Trophoblast cell (in vitro differentiated cells and primary cell): ENCODE results near the gene KRTAP10-7.

Experiments
- DNase-seq, 2 donors: peaks; one replicate each; pipeline ENCODE4 v3.0.0-alpha.2; 2016
- H2AFZ ChIP-seq: 2 replicates; pipeline ENCODE4 v1.6.1; 2013; ENCODE audit warnings: low read length, moderate library complexity, mild to moderate bottlenecking; ENCODE audit not compliant: insufficient read depth, poor library complexity
- H2AK5ac ChIP-seq: 2 replicates; pipeline ENCODE4 v1.6.1; 2013; ENCODE audit warnings: mild to moderate bottlenecking, low read length
- H2BK120ac ChIP-seq: 2 replicates; pipeline ENCODE4 v1.6.1; 2013; ENCODE audit warnings: low read length, mild to moderate bottlenecking, moderate library complexity; ENCODE audit not compliant: insufficient read depth, poor library complexity
- H2BK12ac ChIP-seq: 2 replicates; pipeline ENCODE4 v1.6.1; 2013; ENCODE audit warnings: mild to moderate bottlenecking, low read length, moderate library complexity
- H2BK5ac ChIP-seq: 2 replicates; pipeline ENCODE4 v1.6.1; 2013; ENCODE audit warnings: low read length, low read depth, moderate library complexity, mild to moderate bottlenecking; ENCODE audit not compliant: poor library complexity
- H3K14ac ChIP-seq: 2 replicates; pipeline ENCODE4 v1.6.1; 2013; ENCODE audit warnings: mild to moderate bottlenecking, low read length
- H3K18ac ChIP-seq: 2 replicates; pipeline ENCODE4 v1.6.1; 2013; ENCODE audit warnings: mild to moderate bottlenecking, low read length
- H3K23ac ChIP-seq: 2 replicates; pipeline ENCODE4 v1.6.1; 2013; ENCODE audit warnings: low read length
- H3K27ac ChIP-seq: 2 replicates; pipeline ENCODE4 v1.5.1; 2013; ENCODE audit warnings: low read depth, mild to moderate bottlenecking, inconsistent platforms, low read length, moderate library complexity
- H3K27me3 ChIP-seq: 2 replicates; pipeline ENCODE4 v1.6.1; 2013; ENCODE audit warnings: inconsistent platforms, mild to moderate bottlenecking, low read length, moderate library complexity; ENCODE audit not compliant: insufficient read depth
- H3K36me3 ChIP-seq, 2 experiments: 1 replicate in 1 of 2; 2 replicates in 1 of 2; pipeline ENCODE4 v1.6.1; 2013; ENCODE audit warnings: low read length in 2 of 2, mild to moderate bottlenecking in 2 of 2, moderate library complexity in 1 of 2; ENCODE audit not compliant: insufficient read depth in 2 of 2, control insufficient read depth in 1 of 2
- H3K4ac ChIP-seq: 2 replicates; pipeline ENCODE4 v1.6.1; 2013; ENCODE audit warnings: low read depth, mild to moderate bottlenecking, low read length, moderate library complexity
- H3K4me1 ChIP-seq, 2 experiments: 1 replicate in 1 of 2; 2 replicates in 1 of 2; pipeline ENCODE4 v1.6.1; 2013; ENCODE audit warnings: low read length in 2 of 2, mild to moderate bottlenecking in 2 of 2, moderate library complexity in 1 of 2; ENCODE audit not compliant: insufficient read depth in 2 of 2, control insufficient read depth in 1 of 2
- H3K4me2 ChIP-seq: 2 replicates; pipeline ENCODE4 v1.6.1; 2013; ENCODE audit warnings: inconsistent platforms, mild to moderate bottlenecking, low read length, moderate library complexity
- H3K4me3 ChIP-seq: 2 replicates; pipeline ENCODE4 v1.5.1; 2013; ENCODE audit warnings: mild to moderate bottlenecking, low read depth, low read length, inconsistent platforms
- H3K79me1 ChIP-seq: one replicate; pipeline ENCODE4 v1.6.1; 2013; ENCODE audit warnings: low read length
- H3K79me2 ChIP-seq: 2 replicates; pipeline ENCODE4 v1.6.1; 2013; ENCODE audit warnings: low read length, mild to moderate bottlenecking; ENCODE audit not compliant: control insufficient read depth, insufficient read depth, poor library complexity
- H3K9ac ChIP-seq: 2 replicates; pipeline ENCODE4 v1.6.1; 2013; ENCODE audit warnings: mild to moderate bottlenecking, low read length
- H3K9me3 ChIP-seq: 2 replicates; pipeline ENCODE4 v1.6.1; 2013; ENCODE audit warnings: low read depth, mild to moderate bottlenecking, control low read depth, inconsistent platforms, low read length; ENCODE audit not compliant: insufficient read depth
- H4K12ac ChIP-seq: 2 replicates; pipeline ENCODE4 v1.6.1; 2013; ENCODE audit warnings: low read depth, mild to moderate bottlenecking, low read length, moderate library complexity
- H4K8ac ChIP-seq: 2 replicates; pipeline ENCODE4 v1.6.1; 2013; ENCODE audit warnings: low read depth, mild to moderate bottlenecking, low read length, moderate library complexity
- H4K91ac ChIP-seq: one replicate; pipeline ENCODE4 v1.6.1; 2013; ENCODE audit warnings: low read depth, mild to moderate bottlenecking, low read length, moderate library complexity
- WGBS: extraction: QIAGEN DNeasy Blood & Tissue Kit; methylation state at CpG from one replicate; pipeline ENCODE4 v1.1.7; 2013; ENCODE audit warnings: missing lambda C conversion rate; ENCODE audit not compliant: insufficient read length, insufficient coverage; ENCODE audit errors: extremely low coverage; 5-methylcytosine and 5-hydroxymethylcytosine counted together

Gene KRTAP10-7

GRCh38 chr21:44647222-44647552 lies 46.8 kb downstream of the KRTAP10-7 start:
- no peaks in the 10 kb centered on the region for H3K79me1 ChIP-seq
- H2BK120ac ChIP-seq, result no peak overlapping the region
- H2AFZ ChIP-seq, result no peak overlapping the region
- no peak overlapping the region for H3K14ac ChIP-seq
- no peak overlapping the region for H2BK5ac ChIP-seq
- no peak overlapping the region for H2BK12ac ChIP-seq
- no peak overlapping the region for H3K4me3 ChIP-seq
- no peaks in the 10 kb centered on the region for H3K36me3 ChIP-seq
- H4K8ac ChIP-seq, result no peak overlapping the region
- no peaks in the 10 kb centered on the region for H3K27me3 ChIP-seq
- H4K91ac ChIP-seq, result no peak overlapping the region
- peaks cover 5% of the 10 kb centered on the region for H3K9me3 ChIP-seq
- no peak overlapping the region for H4K12ac ChIP-seq
- H3K18ac ChIP-seq, result no peak overlapping the region
- DNase-seq, result no peak
- WGBS, result no CpG with 5 or more reads among the region's 8 CpGs
- H3K4me2 ChIP-seq, result no peak overlapping the region
- H3K4me1 ChIP-seq, result no peaks in the 10 kb centered on the region
- H3K27ac ChIP-seq, result no peak overlapping the region
- H3K79me2 ChIP-seq, result no peaks in the 10 kb centered on the region
- H3K4ac ChIP-seq, result no peak overlapping the region
- H3K23ac ChIP-seq, result no peak overlapping the region
- H3K9ac ChIP-seq, result no peak overlapping the region
- H2AK5ac ChIP-seq, result no peak overlapping the region

- no peak overlapping the region for H3K4me3 ChIP-seq
These were observed 48.3 kb downstream of the KRTAP10-7 start for GRCh38 chr21:44648557-44649311.

GRCh38 chr21:44649521-44650100 lies 49.2 kb downstream of the KRTAP10-7 start:
- no peak overlapping the region for H3K4me2 ChIP-seq
- no peaks in the 10 kb centered on the region for H3K36me3 ChIP-seq
- H2AFZ ChIP-seq, result no peak overlapping the region
- H3K79me2 ChIP-seq, result no peaks in the 10 kb centered on the region
- no peak overlapping the region for H4K8ac ChIP-seq
- H2BK12ac ChIP-seq, result no peak overlapping the region
- no peak for DNase-seq
- no peak overlapping the region for H4K12ac ChIP-seq
- no peak overlapping the region for H3K27ac ChIP-seq
- H4K91ac ChIP-seq, result no peak overlapping the region
- no peaks in the 10 kb centered on the region for H3K79me1 ChIP-seq
- H3K4me1 ChIP-seq, result no peaks in the 10 kb centered on the region
- no CpG with 5 or more reads among the region's 18 CpGs for WGBS
- H3K18ac ChIP-seq, result no peak overlapping the region
- no peak overlapping the region for H3K4ac ChIP-seq
- no peak overlapping the region for H3K23ac ChIP-seq
- no peak overlapping the region for H2BK120ac ChIP-seq
- H2BK5ac ChIP-seq, result no peak overlapping the region
- H3K4me3 ChIP-seq, result no peak overlapping the region
- H2AK5ac ChIP-seq, result no peak overlapping the region
- H3K27me3 ChIP-seq, result no peaks in the 10 kb centered on the region
- no peak overlapping the region for H3K14ac ChIP-seq
- H3K9ac ChIP-seq, result no peak overlapping the region
- H3K9me3 ChIP-seq, result peaks cover 7% of the 10 kb centered on the region

More at GRCh38 chr21:44648557-44649311, 48.3 kb downstream of the KRTAP10-7 start:
- Histone ChIP-seq H2AFZ (no peak overlapping the region), H4K91ac (no peak overlapping the region), H3K4me2 (no peak overlapping the region), H3K9ac (no peak overlapping the region), H3K27ac (no peak overlapping the region), H3K79me1 (no peaks in the 10 kb centered on the region), H3K9me3 (peaks cover 7% of the 10 kb centered on the region), H3K36me3 (no peaks in the 10 kb centered on the region), H4K8ac (no peak overlapping the region), H3K14ac (no peak overlapping the region), H2BK12ac (no peak overlapping the region), H3K79me2 (no peaks in the 10 kb centered on the region), H2AK5ac (no peak overlapping the region), H2BK5ac (no peak overlapping the region), H3K4me1 (no peaks in the 10 kb centered on the region), H3K4ac (no peak overlapping the region), H3K23ac (no peak overlapping the region), H3K27me3 (no peaks in the 10 kb centered on the region), H3K18ac (no peak overlapping the region), H2BK120ac (no peak overlapping the region), H4K12ac (no peak overlapping the region)
- WGBS, result no CpG with 5 or more reads among the region's 33 CpGs
- no peak for DNase-seq

GRCh38 chr21:44650265-44650972 lies 50.0 kb downstream of the KRTAP10-7 start:
- Histone ChIP-seq H3K4ac (no peak overlapping the region), H3K4me3 (no peak overlapping the region)
- DNase-seq, result no peak

More at GRCh38 chr21:44650265-44650972, 50.0 kb downstream of the KRTAP10-7 start:
- no peak overlapping the region for H3K23ac ChIP-seq
- no peaks in the 10 kb centered on the region for H3K36me3 ChIP-seq
- H3K27me3 ChIP-seq, result no peaks in the 10 kb centered on the region
- H4K91ac ChIP-seq, result no peak overlapping the region
- no peak overlapping the region for H3K27ac ChIP-seq
- no peak overlapping the region for H4K8ac ChIP-seq
- no peak overlapping the region for H2BK120ac ChIP-seq
- H2AK5ac ChIP-seq, result no peak overlapping the region
- no peak overlapping the region for H2BK5ac ChIP-seq
- no peaks in the 10 kb centered on the region for H3K79me2 ChIP-seq
- H3K79me1 ChIP-seq, result no peaks in the 10 kb centered on the region
- H3K4me1 ChIP-seq, result no peaks in the 10 kb centered on the region
- peaks cover 8% of the 10 kb centered on the region for H3K9me3 ChIP-seq
- no peak overlapping the region for H2BK12ac ChIP-seq
- H3K4me2 ChIP-seq, result no peak overlapping the region
- H4K12ac ChIP-seq, result no peak overlapping the region
- H3K18ac ChIP-seq, result no peak overlapping the region
- no peak overlapping the region for H3K14ac ChIP-seq
- no peak overlapping the region for H2AFZ ChIP-seq
- H3K9ac ChIP-seq, result no peak overlapping the region
- WGBS, result no CpG with 5 or more reads among the region's 20 CpGs
